Measurements from ENCODE around the gene RALGAPA1.

GRCh38 chr14:35807131-35807961 is 1.7 kb downstream of the RALGAPA1 start:
- no peak for TF ChIP-seq CTCF (IDR thresholded peaks at IDR 0.05)
- TF ChIP-seq EZH2 (IDR thresholded peaks at IDR 0.05; ENCODE audit: borderline replicate concordance, insufficient read depth, low read depth, low read length, poor library complexity, severe bottlenecking): no peak
